ENCODE results near the gene DBNL.

GRCh38 chr7:44051611-44052220 lies 7.2 kb downstream of the DBNL start:
- TF ChIP-seq POLR2A (IDR thresholded peaks at IDR 0.05) (no peak), CTCF (IDR thresholded peaks at IDR 0.05) (no peak)
